Dermis blood vessel endothelial cell (primary cell): ENCODE measurements around the gene PRR15. TPM values are rescaled to one million over a fixed set of nuclear protein-coding genes. Genes with fewer than 3 reads are reported as not detected.

Source experiments
- DNase-seq: peaks from one replicate; pipeline ENCODE4 v3.0.0; 2010
- total RNA-seq: library from RNA; depleted of rRNA; stranded (reverse); fragments of >200 nt; gene quantifications from 2 replicates; pipeline ENCODE4 v1.2.3, GENCODE V29; 2014

Gene PRR15
- total RNA-seq, 1 donor from 2014 or later = 0.17 TPM

- no peak for DNase-seq
These were observed 48.4 kb downstream of the PRR15 start for GRCh38 chr7:29611941-29612544.

GRCh38 chr7:29612596-29612995 lies 49.0 kb downstream of the PRR15 start:
- DNase-seq = no peak

DNA sequence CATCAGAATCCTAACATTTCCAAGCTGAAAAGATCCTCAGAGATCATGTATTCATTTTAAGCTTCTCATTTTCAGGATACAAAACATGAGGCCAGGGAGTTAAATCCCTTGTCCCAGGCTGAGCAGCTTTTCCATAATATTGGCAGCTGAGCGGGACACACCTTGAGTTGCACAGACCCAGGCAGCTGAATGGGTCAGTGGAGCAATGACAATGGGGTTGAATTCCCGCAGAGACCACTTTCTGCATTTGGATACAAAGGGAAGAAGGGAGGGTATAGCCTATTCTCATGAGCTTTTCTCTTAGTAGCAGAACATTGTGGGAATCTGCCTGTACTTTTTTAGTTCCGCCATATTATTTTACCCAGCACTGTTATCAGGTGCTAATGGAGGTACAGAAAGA lies 49.5 kb downstream of the PRR15 start:
- no peak for DNase-seq

DNA sequence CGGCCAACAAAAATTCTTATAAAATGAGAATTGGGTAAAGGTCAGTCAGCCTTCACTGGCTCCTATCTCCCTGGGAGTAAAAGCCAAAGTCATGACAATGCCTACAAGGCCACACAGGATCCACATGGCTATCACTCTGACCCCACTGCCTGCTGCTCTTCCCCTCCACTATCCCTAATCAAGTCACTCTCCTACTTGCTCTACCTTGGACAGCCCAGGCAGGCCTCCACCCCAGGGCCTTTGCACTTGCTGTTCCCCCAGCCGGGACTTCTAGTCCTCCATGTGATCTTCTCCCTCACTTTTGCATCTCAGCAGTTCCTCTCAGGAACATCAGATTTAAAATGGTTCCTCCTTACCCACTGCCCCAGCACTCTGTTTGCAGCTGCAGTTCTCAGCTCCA lies 50.6 kb downstream of the PRR15 start:
- DNase-seq = no peak

Other genes starting within 250 kb of the PRR15 start
- 0.17 TPM in 1 of 2 replicates, not detected in the other for gene WIPF3, start 242.7 kb downstream of the PRR15 start, total RNA-seq